ENCODE measurements around the gene STS. TPM values are rescaled to one million over a fixed set of nuclear protein-coding genes. Genes with fewer than 3 reads are reported as not detected.
"Not testable (repeated sequence)": the region's sequence is repeated elsewhere in the genome, so short reads cannot be mapped to it uniquely, and the experiment has no call there.

STS gene
- polyA plus RNA-seq, 1 donor from 2014 or later: 2.8 TPM

DNA sequence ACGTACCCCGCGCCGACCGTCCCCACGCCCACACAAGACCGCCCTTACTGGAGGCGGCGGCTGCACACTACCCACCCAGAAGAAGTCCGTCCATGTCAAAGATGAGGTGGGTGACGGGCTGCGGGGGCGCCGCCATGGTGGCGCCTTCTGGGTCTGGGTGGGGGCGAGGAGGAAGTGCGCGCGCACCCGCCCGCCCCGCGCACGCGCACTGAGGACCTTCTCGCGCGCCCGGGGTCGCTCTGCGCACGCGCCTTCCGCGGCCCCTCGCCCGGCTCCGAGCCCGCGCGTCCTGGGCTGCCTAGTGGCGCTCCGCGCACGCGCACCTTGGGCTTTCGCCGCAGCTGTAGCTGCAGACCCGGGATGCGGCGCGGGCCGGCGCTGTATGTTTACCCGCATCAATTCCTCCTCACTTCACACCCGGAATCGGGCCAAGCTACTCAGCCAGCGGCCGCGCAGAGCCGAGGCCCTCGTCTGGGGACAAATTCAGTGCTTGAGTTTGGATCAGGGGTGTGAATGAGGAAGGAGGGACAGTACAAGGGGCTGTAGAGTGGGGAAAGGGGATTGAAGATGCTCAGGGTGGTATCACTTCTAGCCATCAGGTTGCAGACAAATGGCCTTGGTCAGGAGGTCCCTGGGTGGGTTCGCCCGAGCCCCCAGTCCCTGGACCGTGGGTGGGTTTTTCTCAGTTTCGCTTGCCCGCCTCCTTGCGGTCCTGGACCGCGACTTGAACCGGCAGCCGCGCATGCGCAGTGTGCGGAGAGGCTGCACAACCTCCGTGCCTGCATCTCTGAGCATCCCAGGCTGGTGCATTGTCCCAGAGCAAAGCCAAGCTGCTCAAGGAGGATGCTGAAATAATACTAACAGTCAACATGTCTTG is 704 bp downstream of the STS start, which contains the start of gene PUDP:
Gene PUDP (minus strand): TSS at position 176 of the 877 bp plus-strand sequence. CDS start 40 bp downstream, at position 136.
- no peaks in the 10 kb centered on the region for H3K36me3 Mint-ChIP-seq
- no peaks in the 10 kb centered on the region for H3K9me3 Mint-ChIP-seq
- H3K4me3 Mint-ChIP-seq: peak within 1 kb of the TSS; percentile 96 to 100 (median 98)
- H3K27me3 Mint-ChIP-seq: no peaks in the 10 kb centered on the region
- peak within 1 kb of the TSS; percentile 97 to 99 (median 99) for H3K27ac Mint-ChIP-seq
- peaks cover 10 to 22% (median 16%) of the 10 kb centered on the region in 3 donors for H3K4me1 Mint-ChIP-seq

DNA sequence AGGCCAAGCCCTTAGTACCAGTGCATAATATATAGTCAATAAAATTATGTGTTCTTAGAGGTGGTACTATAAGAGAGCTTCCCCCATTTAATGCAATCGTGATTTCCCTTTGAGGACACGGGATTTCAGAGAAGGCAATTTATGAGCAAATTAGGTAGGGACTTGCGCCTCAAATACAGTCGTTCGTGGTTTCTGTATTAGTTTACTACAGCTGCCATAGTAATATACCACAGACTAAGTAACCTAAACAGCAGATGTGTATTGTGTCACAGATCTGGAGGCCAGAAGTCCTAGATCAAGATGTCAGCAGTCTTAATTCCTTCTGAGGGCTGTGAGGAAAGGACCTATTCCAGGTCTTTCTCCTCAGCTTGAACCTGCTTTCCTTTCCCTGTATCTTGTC is 1.9 kb downstream of the STS start:
- Mint-ChIP-seq H3K27me3 (no peaks in the 10 kb centered on the region), H3K27ac (peak overlapping the region; percentile 33 to 99 (median 99)), H3K4me1 (peaks cover 7 to 16% (median 13%) of the 10 kb centered on the region in 3 donors), H3K4me3 (peak overlapping the region in 3 of 4 donors; percentile 39 to 100 (median 96)), H3K36me3 (no peaks in the 10 kb centered on the region), H3K9me3 (no peaks in the 10 kb centered on the region)

DNA sequence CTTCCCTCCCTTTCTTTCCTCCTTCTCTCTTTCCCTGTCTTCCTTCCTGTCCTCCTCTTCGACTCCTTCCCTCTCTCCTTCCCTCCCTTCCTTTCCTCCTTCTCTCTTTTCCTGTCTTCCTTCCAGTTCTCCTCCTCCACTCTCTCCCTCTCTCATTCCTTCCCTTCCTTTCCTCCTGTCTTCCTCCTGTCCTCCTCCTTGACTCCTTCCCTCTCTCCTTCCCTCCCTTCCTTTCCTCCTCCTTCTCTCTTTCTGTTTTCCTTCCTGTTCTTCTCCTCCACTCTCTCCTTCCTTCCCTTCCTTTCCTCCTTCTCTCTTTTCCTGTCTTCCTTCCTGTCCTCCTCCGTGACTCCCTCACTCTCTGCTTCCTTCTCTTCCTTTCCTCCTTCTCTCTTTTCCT is 5.7 kb downstream of the STS start:
- H3K9me3 Mint-ChIP-seq: no peaks in the 10 kb centered on the region
- H3K27me3 Mint-ChIP-seq: no peaks in the 10 kb centered on the region
- no peak overlapping the region for H3K27ac Mint-ChIP-seq
- H3K4me1 Mint-ChIP-seq: no peaks in the 10 kb centered on the region
- no peak overlapping the region for H3K4me3 Mint-ChIP-seq
- H3K36me3 Mint-ChIP-seq: peaks cover 3% of the 10 kb centered on the region

DNA sequence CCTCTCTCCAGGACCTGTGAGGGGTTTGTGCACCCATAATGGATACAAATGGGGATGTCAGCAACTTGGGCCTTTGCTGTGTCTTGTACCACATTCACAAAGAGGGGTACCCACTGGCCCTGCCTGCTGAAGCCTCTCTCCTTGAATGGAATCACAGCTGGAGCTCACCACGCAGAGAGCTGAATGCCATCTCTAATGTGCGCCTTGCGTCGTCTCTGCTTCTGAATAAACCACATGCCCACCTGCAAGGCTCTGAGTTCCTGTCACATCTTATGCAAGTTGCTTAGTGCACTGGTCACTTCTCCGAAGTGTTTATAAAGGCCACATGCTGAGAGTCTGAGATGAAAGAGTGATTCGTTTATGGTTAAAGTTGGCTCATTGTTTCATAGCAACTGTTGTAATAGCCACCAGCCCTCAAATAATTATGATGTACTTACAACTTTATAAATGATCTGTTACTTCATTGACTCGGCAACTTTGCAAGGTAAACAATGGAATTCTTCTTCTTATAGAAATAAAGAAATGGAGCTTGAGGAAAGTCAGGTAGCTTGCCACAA is 6.6 kb downstream of the STS start:
- no peaks in the 10 kb centered on the region for H3K4me1 Mint-ChIP-seq
- H3K4me3 Mint-ChIP-seq: peak overlapping the region in 1 of 4 donors; percentile 40
- peaks cover 3% of the 10 kb centered on the region for H3K36me3 Mint-ChIP-seq
- no peaks in the 10 kb centered on the region for H3K27me3 Mint-ChIP-seq
- H3K9me3 Mint-ChIP-seq: no peaks in the 10 kb centered on the region
- H3K27ac Mint-ChIP-seq: peak overlapping the region in 1 of 3 donors; percentile 70

DNA sequence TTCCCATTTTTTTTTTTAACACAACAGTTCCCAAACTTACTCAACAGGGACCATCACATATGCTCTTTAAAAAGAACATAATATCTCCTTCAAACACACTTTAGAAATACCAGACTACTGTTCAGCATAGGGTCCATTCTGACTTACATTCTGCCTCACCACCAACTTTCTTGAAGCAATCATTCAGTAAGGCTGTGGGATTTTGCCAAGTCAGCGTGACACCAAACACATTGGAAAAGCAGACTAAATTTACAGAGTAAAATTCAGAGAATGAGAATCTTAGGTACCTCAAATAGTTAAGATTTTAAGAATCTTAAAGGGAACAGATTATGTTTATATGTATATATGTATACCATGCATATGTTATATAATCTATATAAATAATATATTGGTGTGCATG is 7.7 kb downstream of the STS start:
- H3K27me3 Mint-ChIP-seq: no peaks in the 10 kb centered on the region
- peak overlapping the region in 1 of 3 donors; percentile 70 for H3K27ac Mint-ChIP-seq
- no peaks in the 10 kb centered on the region for H3K9me3 Mint-ChIP-seq
- no peak overlapping the region for H3K4me3 Mint-ChIP-seq
- H3K4me1 Mint-ChIP-seq: no peaks in the 10 kb centered on the region
- peaks cover 3% of the 10 kb centered on the region for H3K36me3 Mint-ChIP-seq

DNA sequence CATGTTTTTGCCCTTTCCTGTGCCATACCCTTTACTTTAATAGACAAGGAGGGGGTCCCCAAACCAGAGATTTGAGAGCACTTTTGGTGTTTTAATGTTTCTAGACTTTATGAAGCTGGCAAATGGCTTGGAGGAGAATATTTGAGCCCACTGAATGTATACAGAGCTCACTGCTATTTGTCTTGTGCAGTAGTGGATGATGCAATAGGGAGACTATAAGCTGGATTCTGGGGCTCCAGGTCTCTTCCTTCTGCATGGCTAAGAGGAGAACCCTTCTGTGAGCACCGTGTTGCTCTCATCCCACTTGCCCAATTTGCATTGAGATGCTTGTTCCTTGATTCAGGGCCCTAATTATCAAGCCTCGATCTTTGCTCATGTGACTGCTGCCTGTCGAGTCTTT is 9.4 kb downstream of the STS start:
- H3K27me3 Mint-ChIP-seq: no peaks in the 10 kb centered on the region
- no peaks in the 10 kb centered on the region for H3K4me1 Mint-ChIP-seq
- peaks cover 5% of the 10 kb centered on the region for H3K36me3 Mint-ChIP-seq
- H3K9me3 Mint-ChIP-seq: no peaks in the 10 kb centered on the region
- no peak overlapping the region for H3K27ac Mint-ChIP-seq
- no peak overlapping the region for H3K4me3 Mint-ChIP-seq

DNA sequence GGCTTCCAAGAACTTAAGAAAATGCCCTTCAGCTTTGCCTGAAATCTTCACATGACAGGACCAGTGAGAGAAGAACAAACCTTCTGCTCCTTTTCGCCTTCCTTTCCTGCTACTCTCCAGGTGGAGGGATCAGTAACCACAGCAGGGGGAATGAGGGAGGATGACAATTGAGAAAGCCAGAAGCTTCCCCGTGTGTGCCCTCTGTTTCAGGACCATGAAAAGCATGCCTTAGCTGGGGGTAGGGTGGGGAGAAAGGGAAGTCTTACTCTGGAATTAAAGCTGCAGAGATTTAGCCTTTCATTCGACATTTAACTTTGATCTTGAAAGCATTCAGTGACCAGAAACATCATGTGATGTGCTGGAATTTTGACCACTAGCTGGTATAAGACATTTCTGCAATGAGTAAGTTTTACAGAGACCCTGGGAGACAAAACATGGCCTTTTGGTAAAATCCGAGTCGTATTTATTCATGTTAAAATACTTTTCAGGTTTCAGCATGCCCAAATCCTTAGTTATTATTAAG is 11.0 kb downstream of the STS start:
- Mint-ChIP-seq H3K36me3 (peaks cover 5% of the 10 kb centered on the region), H3K4me3 (peak overlapping the region in 1 of 4 donors; percentile 45), H3K9me3 (no peaks in the 10 kb centered on the region), H3K27ac (no peak overlapping the region), H3K4me1 (no peaks in the 10 kb centered on the region), H3K27me3 (no peaks in the 10 kb centered on the region)

DNA sequence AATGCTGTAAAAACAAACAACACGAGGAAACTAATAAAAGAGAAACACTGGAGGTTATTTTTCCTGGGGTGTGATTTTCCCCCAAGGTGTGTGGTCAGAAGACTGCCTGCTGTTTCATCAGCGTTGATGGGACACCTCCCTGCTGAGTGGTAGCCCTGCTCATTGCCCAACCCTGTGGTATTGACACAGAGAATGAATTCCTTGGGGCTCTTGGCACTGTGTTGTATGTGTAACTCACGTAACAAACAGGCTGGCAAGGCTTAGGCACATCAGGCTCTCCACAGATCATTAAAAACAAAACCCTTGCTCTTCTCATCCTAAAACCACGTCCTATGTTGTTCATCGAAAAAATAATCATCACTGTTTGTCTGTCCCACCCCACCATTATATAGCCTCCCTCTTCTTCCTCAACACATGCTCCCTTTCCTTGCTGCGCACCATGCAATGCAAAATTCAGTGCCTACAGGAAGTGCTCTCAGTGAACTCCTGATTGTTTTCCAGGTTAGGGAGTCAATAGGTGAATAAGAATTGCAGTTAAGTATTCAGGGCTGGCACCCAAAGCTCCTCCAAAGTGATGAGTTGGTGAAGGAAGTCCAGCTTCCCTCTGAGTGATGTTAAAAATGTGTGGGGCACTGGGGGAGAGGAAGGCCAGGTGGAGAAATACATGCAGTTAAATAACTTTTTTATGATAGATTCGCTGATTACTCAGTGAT is 11.8 kb downstream of the STS start:
- H3K4me1 Mint-ChIP-seq: no peaks in the 10 kb centered on the region
- H3K36me3 Mint-ChIP-seq: peaks cover 6% of the 10 kb centered on the region
- no peaks in the 10 kb centered on the region for H3K9me3 Mint-ChIP-seq
- no peak overlapping the region for H3K4me3 Mint-ChIP-seq
- H3K27ac Mint-ChIP-seq: no peak overlapping the region
- H3K27me3 Mint-ChIP-seq: no peaks in the 10 kb centered on the region

DNA sequence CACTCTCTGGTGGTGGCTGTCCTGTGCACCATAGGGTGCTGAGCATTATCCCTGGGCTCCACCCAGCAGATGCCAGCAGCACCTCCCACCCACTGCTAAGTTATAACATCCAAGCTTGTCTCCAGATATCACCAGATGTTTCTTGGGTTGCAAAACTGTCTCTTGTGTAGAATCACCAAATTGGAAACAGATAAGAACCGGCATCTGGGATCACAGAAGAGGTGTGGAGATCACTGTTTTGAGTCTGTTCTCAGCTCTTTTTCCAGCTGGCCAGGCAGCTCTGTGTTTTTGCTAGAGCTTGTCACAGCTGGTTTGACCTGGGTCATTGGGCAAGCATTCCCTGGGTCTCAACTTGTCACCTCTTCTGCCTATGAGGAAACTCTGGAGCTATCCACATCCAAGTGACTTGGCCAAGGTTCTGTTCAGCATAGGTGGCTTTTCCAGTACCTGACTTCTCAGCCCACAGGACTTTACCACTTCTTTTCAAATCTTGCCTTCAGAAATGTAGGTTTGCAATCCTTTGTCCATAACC is 15.7 kb downstream of the STS start:
- no peak overlapping the region for H3K27ac Mint-ChIP-seq

DNA sequence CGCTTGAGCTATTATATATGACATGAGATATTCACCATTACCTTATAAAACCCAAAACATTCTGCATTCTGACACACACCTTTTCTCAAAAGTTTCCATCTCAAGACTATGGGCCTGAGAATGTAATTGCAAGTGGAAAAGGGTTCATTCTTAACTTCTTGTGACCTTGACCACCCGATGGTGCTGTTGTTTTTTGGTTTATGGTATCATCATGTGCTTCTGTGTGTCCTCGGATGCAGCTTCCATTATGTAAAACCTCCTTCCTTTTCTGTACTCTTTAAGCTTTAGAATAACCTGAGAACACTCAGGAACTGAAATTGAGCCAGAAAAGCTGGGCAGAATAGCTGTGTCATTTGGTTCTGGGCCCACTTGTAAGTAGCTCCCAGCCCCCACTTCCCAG is 16.7 kb downstream of the STS start:
- H3K4me3 Mint-ChIP-seq: no peak overlapping the region
- peaks cover 7% of the 10 kb centered on the region for H3K36me3 Mint-ChIP-seq
- H3K27ac Mint-ChIP-seq: no peak overlapping the region
- peaks cover 0 to 2% (median 0%) of the 10 kb centered on the region in 3 donors for H3K4me1 Mint-ChIP-seq
- H3K9me3 Mint-ChIP-seq: peaks cover 0 to 3% (median 0%) of the 10 kb centered on the region in 3 donors
- H3K27me3 Mint-ChIP-seq: no peaks in the 10 kb centered on the region

More for the DNA sequence above, 15.7 kb downstream of the STS start:
- Mint-ChIP-seq H3K4me3 (no peak overlapping the region), H3K4me1 (no peaks in the 10 kb centered on the region), H3K36me3 (peaks cover 7% of the 10 kb centered on the region), H3K9me3 (no peaks in the 10 kb centered on the region), H3K27me3 (no peaks in the 10 kb centered on the region)

DNA sequence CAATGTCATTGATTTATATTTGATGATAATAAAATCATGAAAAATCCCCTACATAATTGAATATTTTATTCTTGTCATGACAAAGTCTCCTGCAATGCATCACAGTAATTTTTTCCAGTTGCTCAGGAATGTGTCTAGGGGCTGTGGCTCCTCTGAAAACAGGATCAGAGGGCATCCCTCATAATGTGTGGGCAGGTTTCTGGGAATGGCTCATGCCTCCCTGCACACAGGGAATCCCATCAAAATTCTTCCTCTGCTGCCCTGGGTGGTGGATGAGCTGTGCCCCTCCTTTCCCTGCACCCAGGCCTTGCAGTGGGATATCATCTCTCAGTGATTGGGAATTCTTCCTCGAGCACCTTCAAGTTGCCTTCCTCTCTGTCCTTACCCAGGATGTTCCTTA is 20.9 kb downstream of the STS start:
- Mint-ChIP-seq H3K27ac (peak overlapping the region in 1 of 3 donors; percentile 69), H3K36me3 (peaks cover 6% of the 10 kb centered on the region), H3K4me3 (no peak overlapping the region), H3K27me3 (no peaks in the 10 kb centered on the region), H3K9me3 (peaks cover 0 to 6% (median 3%) of the 10 kb centered on the region in 3 donors), H3K4me1 (peaks cover 0 to 4% (median 0%) of the 10 kb centered on the region in 3 donors)

DNA sequence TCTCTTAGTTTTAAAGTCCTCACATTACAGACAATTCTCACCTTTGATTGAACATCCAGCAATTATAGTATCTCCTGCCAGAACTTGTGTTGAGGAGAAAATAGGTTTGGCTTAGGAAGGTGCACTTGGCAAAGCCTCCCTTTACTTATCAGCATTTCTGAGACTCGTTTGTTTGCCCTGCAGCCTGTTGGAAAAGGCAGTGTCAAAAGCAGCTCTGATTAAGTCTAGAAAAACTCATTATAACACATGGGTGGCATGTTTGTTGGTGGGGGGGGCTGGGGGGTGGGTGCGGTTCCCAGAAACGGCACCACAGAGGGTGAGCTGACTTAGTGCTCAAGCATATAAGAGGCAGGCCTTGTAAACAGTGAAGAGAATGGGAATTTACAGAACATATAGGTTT is 22.1 kb downstream of the STS start:
- Mint-ChIP-seq H3K9me3 (peaks cover 0 to 6% (median 3%) of the 10 kb centered on the region in 3 donors), H3K4me1 (peaks cover 0 to 4% (median 2%) of the 10 kb centered on the region in 3 donors), H3K27ac (peak overlapping the region in 1 of 3 donors; percentile 29), H3K4me3 (no peak overlapping the region), H3K36me3 (peaks cover 5% of the 10 kb centered on the region), H3K27me3 (no peaks in the 10 kb centered on the region)

DNA sequence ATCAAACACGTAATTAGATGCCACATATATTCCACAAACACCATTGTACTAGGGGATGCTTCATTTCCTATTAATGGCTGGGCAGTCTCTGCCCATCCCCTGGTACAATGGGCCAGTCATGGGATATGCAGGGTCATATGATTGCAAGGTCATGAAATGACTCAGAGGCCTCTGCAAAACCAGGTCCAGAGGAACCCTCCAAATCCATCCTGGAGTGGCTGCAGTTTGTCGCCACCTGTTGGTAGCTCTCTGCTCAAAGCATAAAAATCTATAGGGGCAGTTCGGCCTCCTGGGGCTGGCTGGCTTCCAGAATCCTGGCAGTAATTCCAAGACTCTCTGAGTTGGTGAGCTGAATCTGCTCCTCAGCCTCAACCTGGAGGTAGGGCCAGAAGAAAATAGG is 23.4 kb downstream of the STS start:
- no peak overlapping the region for H3K4me3 Mint-ChIP-seq
- H3K27me3 Mint-ChIP-seq: no peaks in the 10 kb centered on the region
- H3K36me3 Mint-ChIP-seq: peaks cover 7% of the 10 kb centered on the region
- H3K27ac Mint-ChIP-seq: no peak overlapping the region
- H3K4me1 Mint-ChIP-seq: peaks cover 0 to 4% (median 2%) of the 10 kb centered on the region in 3 donors
- H3K9me3 Mint-ChIP-seq: peaks cover 3 to 6% (median 3%) of the 10 kb centered on the region in 3 donors

DNA sequence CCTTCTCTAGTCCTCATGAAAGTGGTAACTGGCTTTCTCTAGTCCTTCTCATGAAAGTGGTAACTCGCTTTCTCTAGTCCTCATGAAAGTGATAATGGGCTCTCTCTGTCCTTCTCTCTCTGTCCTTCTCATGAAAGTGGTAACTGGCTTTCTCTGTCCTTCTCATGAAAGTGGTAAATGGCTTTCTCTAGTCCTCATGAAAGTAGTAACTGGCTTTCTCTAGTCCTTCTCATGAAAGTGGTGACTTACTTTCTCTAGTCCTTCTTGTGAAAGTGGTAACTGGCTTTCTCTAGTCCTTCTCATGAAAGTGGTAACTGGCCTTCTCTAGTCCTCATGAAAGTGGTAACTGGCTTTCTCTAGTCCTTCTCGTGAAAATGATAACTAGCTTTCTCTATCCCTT is 31.3 kb downstream of the STS start:
- H3K4me3 Mint-ChIP-seq: peak overlapping the region in 1 of 4 donors; percentile 23
- H3K4me1 Mint-ChIP-seq, H3K27me3 Mint-ChIP-seq, H3K9me3 Mint-ChIP-seq, H3K27ac Mint-ChIP-seq, H3K36me3 Mint-ChIP-seq: not testable (repeated sequence)

DNA sequence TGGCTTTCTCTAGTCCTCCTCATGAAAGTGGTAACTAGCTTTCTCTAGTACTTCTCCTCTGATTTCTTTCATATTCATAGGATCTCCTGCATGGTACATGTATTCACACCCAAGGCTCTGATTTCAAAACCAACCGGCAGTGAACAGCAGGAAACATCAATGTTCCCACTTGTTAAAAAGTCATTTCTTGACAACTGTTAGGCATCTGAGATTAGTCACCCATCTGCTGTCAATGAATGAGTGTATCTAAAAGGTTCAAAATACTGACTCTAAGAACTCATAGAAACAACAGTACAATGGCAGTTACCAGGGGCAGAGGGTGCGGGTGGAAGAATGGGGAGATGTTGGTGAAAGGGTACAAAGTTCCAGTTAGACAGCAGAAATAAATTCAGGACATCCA is 31.9 kb downstream of the STS start:
- H3K9me3 Mint-ChIP-seq: peaks cover 0 to 5% (median 0%) of the 10 kb centered on the region in 3 donors
- peak overlapping the region in 1 of 3 donors; percentile 76 for H3K27ac Mint-ChIP-seq
- no peaks in the 10 kb centered on the region for H3K27me3 Mint-ChIP-seq
- H3K4me1 Mint-ChIP-seq: no peaks in the 10 kb centered on the region
- no peak overlapping the region for H3K4me3 Mint-ChIP-seq
- peaks cover 9% of the 10 kb centered on the region for H3K36me3 Mint-ChIP-seq

Measured in IgD-negative memory B cell (primary cell).